GM21423 (cell line): ENCODE measurements around the gene SMAD9.
A peak's percentile ranks its signal among the peaks of the same experiment; 100 is the strongest.

Source experiments
- ATAC-seq: cut with Tn5 transposase; IDR thresholded peaks from one replicate; pipeline ENCODE4 v1.9.1; 2021; ENCODE audit warnings: mild to moderate bottlenecking, moderate library complexity; ENCODE audit not compliant: unreplicated experiment

The SMAD9 gene

DNA sequence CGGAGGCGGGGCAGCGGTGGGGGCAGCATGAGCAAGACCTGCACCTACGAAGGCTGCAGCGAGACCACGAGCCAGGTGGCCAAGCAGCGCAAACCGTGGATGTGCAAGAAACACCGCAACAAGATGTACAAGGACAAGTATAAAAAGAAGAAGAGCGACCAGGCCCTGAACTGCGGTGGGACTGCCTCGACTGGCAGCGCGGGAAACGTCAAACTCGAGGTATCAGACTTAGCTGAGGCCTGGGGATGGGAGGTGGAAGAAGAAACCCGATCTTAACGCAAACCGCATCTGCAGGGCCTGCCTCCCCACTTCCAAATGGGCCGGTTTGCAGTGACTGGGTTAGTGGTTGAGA is 100.3 kb downstream of the SMAD9 start:
- peak; percentile 15 for ATAC-seq

DNA sequence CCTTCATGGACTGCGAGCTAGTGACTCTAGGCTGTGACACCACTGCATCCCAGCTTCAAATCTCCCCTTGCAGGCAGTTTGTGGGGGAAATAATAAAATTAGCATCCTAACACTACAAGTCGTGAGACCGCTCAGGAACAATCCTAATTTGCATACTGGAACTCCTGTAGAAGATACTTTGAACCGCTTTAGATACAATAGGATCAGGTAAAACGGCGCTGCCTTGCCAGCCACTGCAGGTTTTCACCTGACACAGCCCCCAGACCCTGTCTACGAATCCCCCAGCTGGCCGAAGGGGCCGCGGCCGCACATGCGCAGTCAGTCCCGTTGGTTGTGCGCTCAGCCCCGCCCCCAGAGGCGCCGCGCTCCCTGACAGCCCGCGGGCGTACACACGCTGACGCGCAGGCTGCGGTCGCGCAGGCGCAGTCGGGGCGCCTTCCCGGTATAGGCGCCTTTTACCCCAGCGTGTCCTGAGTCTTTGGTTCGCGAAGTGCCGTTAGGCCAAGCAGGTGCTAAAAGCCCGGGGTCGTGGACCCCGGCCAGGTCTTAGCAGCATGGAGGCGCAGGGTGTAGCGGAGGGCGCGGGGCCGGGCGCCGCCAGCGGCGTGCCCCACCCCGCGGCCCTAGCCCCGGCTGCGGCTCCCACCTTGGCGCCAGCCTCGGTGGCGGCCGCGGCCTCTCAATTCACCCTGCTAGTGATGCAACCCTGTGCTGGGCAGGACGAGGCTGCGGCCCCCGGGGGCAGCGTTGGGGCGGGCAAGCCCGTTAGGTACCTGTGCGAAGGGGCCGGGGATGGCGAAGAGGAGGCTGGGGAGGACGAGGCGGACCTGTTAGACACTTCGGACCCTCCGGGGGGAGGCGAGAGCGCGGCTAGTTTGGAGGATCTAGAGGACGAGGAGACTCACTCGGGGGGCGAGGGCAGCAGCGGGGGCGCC is 101.0 kb downstream of the SMAD9 start, which contains the start of gene RFXAP:
RFXAP (plus strand) TSS at position 419 of the 935 bp plus-strand sequence; CDS start at position 555, 136 bp downstream.
- ATAC-seq, result peak; percentile 87

DNA sequence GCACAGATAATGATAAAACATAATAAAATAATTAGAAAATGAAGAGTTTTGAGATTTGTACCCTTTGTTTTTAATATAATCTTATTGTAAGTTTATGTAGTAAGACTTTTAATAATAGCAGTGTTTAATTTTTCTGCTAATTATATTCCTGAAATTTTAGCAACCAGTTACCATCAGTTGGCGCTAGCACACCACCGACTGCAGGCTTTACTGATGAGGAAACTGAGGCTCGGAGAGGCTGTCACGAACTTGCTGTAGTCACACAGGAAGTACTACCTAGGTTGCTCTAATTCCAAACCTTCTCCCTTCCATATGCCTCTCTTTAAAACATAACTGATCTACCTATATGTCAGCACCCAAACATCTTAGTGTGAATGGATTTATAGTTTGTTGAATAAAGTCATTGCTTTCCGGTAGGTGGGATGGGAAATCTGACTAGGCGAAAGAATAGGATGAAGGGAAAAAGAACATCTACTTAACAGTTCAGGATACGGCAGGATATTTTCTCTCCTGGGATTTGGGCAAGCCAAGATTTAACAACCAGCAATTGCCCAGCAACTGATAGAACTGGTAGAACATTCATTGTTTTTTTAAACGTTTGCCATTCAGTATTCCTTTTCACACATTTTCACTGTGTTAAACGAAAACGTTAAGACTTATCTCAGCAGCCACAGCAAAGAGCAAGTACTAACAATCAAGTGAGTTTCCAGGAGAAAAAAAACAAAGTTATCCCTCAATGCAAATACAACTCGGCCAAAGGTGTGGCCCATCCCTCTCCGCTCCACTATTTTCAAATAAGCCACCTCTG is 101.8 kb downstream of the SMAD9 start:
- ATAC-seq, result peak; percentile 1

DNA sequence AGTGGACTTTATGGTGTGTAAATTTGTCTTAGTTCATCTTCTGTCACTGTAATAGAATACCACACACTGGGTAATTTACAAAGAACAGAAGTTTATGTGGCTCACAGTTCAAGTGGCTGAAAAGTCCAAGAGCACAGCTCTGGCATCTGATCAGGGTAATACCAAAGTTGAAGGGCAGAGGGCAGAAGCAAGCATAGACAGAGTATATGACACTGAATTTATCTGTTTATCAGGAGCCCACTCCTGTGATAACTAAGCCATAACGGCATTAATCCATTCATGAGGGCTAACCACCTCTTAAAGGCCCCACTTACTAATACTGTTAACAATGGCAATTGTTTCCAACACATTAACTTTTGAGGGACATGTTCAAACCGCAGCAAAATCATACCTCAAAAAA is 105.0 kb downstream of the SMAD9 start:
- no peak for ATAC-seq

DNA sequence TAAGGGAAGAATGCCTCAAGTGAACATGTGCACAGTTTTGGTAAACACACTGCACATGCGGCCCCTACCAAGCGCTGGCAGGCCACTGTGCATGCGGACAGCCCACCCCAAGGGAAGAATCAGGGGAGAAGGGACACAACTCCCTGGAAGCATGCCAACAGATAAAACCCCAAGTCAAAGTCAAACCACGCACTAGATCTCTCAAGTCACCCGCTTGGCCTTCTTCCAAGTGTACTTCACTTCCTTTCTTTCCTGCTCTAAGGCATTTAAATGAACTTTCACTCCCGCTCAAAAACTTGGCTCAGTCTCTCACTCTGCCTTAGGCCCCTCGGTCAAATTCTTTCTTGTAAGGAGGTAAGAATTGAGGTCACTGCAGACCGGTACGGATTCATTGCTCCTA is 105.6 kb downstream of the SMAD9 start:
- ATAC-seq, result no peak

DNA sequence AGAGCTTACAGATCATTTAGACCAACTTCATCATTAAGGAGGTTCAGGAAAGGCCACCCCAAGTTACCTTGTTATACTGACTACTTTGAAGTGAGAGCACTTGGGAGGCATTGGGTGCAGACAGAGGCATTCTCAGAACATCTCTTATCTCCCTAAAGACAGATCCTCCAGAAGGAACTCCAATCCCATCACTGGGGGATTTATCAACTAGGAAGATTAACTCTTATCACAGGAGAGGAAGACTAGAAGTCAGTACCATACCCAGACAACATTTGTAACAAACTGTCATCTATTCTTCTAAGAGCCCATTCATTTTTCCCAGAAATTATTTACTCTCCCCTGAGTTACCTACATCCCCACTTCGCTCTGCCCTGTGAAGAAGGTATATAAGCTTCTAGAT is 106.8 kb downstream of the SMAD9 start:
- no peak for ATAC-seq

DNA sequence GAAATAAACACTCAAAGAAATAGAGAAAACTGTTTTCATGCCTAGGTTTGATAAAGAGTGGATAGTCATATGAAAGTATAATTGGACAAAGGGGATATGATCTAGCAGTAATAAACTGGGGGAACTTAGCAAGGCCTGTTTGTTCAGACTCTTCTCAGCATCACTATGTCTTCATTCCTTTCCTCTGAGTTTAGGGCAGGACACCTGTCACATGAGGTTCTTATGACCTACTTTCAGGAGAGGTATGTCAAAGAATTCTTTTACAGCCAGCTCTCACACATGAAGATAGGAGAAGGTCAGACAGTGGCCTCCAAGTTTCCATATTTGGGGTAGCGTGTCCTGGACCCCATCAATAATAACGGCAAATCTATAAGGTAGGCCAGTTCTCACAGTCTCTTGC is 112.4 kb downstream of the SMAD9 start:
- ATAC-seq, result no peak

DNA sequence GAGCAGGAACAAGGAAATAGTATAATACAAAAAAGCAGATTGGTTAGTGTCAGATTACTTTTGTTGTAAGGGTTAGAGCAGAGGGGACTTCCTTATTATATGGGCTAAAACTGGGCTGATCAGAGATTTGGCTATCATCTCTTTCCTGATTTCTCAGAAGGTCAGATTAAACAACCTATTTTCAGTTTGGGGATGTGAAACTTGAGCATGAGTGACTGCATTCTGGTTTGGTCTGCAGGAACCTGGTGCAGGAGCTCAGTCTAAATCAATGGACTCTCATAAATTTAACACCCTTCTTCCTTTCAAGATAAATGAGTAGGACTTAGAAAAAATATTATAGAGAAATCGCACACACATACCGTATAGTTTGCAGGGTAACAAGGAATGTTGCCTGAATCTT is 113.9 kb downstream of the SMAD9 start:
- no peak for ATAC-seq

DNA sequence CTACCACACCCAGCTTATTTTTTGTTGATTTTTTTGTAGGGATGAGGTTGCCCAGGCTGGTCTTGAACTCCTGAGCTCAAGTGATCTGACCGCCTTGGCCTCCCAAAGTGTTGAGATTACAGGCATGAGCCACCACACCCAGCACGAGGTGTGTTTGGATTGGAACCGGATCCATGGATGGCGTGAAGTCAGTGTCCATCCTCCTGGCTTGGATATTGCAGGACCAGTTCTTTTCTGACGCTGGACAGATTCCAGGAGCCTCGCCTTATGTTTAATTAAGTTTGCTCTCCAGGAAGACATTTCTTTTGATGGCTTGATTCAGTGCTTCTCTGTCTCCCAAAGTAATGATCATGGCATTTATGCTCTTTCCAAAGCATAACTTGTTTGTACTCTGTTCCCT is 115.5 kb downstream of the SMAD9 start:
- no peak for ATAC-seq

DNA sequence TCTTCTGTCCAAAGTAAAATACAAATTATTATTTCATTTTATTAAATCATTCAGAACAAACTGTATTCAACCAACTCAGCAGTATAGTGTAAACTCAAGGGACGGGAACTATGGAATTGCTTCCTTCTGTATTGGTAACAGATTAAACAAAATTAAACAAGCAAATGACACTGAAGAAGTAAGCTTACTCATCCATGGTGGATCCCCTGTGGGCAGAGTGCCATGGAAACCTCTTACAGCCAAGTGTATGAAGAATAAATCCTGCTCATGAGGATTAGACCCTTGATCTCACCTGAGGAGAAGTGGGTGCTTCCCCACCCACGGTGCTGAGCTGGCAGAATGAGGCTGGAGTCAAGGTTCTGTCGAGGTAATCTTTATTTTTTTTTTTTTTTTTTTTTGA is 119.0 kb downstream of the SMAD9 start:
- ATAC-seq, result no peak

DNA sequence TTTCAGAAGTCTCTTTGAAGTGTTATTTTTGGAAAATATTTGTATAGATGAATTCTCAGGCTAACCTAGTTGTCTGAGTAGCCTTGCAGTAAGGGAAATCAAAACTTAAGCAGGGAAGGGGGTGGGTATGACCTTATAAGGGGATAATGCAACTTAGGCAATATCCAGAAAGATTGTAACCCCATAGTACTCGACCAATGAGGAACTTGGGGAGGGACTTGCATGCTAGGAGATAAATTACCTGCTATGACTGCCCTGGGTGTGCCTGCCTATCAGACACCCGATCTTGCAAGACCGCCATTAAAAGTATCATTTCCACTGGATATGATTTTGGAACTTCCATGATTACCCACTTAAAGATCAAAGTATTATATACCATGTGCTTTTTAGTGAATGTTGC is 124.0 kb downstream of the SMAD9 start:
- no peak for ATAC-seq

DNA sequence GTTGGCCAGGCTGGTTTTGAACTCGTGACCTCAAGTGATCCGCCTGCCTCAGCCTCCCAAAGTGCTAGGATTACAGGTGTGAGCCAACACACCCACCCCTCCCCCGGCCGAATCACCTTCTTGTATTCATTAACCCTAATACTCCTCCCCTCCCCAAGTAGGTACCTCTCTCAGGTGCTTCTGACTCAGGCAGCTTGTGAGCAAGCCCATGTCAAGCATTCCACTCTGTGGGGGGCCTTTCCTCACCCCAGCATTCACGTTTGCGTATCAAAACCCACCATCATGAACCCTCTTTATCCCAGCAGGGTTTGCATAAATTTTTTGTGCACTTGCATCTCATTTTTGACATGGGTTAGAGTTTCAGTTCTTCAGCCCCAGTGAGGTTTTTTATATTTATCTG is 124.6 kb downstream of the SMAD9 start:
- no peak for ATAC-seq
